Transverse colon (tissue), 3 donors: Measurements from ENCODE around the gene EPN2.

ENCODE experiments used
- CTCF ChIP-seq, 5 experiments: fragments of 200-600 bp in 3 of 5; fragments of 450-650 bp in 2 of 5; sonication (generic) in 3 of 5; IDR thresholded peaks; 1 replicate in 2 of 5; 2 replicates in 3 of 5; pipeline ENCODE4 v1.5.1; 2016 to 2017; ENCODE audit warnings: antibody characterized with exemption in 5 of 5, inconsistent platforms in 3 of 5, mild to moderate bottlenecking in 2 of 5, moderate library complexity in 1 of 5
- EP300 ChIP-seq: sonication (generic); formaldehyde crosslinking; IDR thresholded peaks from one replicate; pipeline ENCODE4 v1.6.1; 2017; ENCODE audit warnings: antibody characterized with exemption, low read depth
- POLR2A ChIP-seq: fragments of 450-650 bp; IDR thresholded peaks from one replicate; pipeline ENCODE4 v1.6.1; 2016; ENCODE audit warnings: antibody characterized with exemption, mild to moderate bottlenecking, moderate library complexity

- TF ChIP-seq CTCF (IDR thresholded peaks at IDR 0.05) (no peak), EP300 (no peak), POLR2A (no peak)
These were observed 76.8 kb downstream of the EPN2 start for GRCh38 chr17:19313746-19314651.
